ENCODE results near the gene KAT6B. TPM values are rescaled to one million over a fixed set of nuclear protein-coding genes. Genes with fewer than 3 reads are reported as not detected.

KAT6B gene
- total and polyA plus RNA-seq, 2 donors from 2014 or later, result 2.9 to 34.2 TPM

DNA sequence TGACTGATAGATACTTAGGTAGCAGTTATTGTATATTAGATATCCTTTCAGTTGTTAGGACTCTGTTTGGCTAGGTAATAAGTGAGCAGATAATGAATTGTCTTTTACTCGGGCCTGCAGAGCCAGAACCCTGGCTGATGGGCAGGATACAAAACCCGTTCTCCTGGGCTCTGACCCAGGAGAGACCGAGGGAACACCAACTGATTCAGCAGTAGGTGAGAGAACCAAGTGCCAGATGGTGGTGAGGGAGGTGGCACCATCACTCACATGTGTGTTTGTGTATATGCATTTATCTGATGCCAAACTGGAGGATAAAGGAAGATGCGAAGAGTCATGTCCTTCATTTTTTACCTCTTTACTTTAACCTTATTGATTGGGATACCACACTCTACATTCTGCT is 169.4 kb downstream of the KAT6B start:
- TF ChIP-seq, protein P1, sequence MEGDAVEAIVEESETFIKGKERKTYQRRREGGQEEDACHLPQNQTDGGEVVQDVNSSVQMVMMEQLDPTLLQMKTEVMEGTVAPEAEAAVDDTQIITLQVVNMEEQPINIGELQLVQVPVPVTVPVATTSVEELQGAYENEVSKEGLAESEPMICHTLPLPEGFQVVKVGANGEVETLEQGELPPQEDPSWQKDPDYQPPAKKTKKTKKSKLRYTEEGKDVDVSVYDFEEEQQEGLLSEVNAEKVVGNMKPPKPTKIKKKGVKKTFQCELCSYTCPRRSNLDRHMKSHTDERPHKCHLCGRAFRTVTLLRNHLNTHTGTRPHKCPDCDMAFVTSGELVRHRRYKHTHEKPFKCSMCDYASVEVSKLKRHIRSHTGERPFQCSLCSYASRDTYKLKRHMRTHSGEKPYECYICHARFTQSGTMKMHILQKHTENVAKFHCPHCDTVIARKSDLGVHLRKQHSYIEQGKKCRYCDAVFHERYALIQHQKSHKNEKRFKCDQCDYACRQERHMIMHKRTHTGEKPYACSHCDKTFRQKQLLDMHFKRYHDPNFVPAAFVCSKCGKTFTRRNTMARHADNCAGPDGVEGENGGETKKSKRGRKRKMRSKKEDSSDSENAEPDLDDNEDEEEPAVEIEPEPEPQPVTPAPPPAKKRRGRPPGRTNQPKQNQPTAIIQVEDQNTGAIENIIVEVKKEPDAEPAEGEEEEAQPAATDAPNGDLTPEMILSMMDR (IDR thresholded peaks at IDR 0.05; ENCODE audit: borderline replicate concordance, extremely low read depth, insufficient read depth), result no peak
- Histone ChIP-seq H3K9ac (ENCODE audit: low read length in 3 of 3) (no peak overlapping the region), H3K27me3 (ENCODE audit: control insufficient read depth, insufficient read depth, low read length) (no peaks in the 10 kb centered on the region), H3K4me1 (ENCODE audit: control insufficient read depth in 2 of 3, insufficient read depth in 2 of 3, low read depth in 1 of 3, low read length in 3 of 3) (no peaks in the 10 kb centered on the region), H3K9me3 (ENCODE audit: control insufficient read depth in 2 of 3, insufficient read depth in 1 of 3, low read length in 3 of 3) (no peaks in the 10 kb centered on the region), H3K4me3 (ENCODE audit: low read length in 3 of 3) (no peak overlapping the region), H3K36me3 (ENCODE audit: control insufficient read depth in 2 of 3, insufficient read depth in 3 of 3, low read length in 3 of 3) (peaks cover 5 to 8% (median 6%) of the 10 kb centered on the region in 3 donors), H3K27ac (ENCODE audit: low read depth in 2 of 2, low read length in 2 of 2) (no peak overlapping the region)
- intact Hi-C loops (cut with DNase I), result no loop called here
- DNase-seq (no peak), FAIRE-seq (no peak)

GRCh38 chr10:74997163-74997562 is 170.8 kb downstream of the KAT6B start:
- intact Hi-C loops (cut with DNase I), result no loop called here
- Histone ChIP-seq H3K9ac (ENCODE audit: low read length in 3 of 3) (no peak overlapping the region), H3K27ac (ENCODE audit: low read depth in 2 of 2, low read length in 2 of 2) (no peak overlapping the region), H3K4me3 (ENCODE audit: low read length in 3 of 3) (no peak overlapping the region), H3K27me3 (ENCODE audit: control insufficient read depth, insufficient read depth, low read length) (no peaks in the 10 kb centered on the region), H3K36me3 (ENCODE audit: control insufficient read depth in 2 of 3, insufficient read depth in 3 of 3, low read length in 3 of 3) (peaks cover 5 to 8% (median 6%) of the 10 kb centered on the region in 3 donors), H3K4me1 (ENCODE audit: control insufficient read depth in 2 of 3, insufficient read depth in 2 of 3, low read depth in 1 of 3, low read length in 3 of 3) (no peaks in the 10 kb centered on the region), H3K9me3 (ENCODE audit: control insufficient read depth in 2 of 3, insufficient read depth in 1 of 3, low read length in 3 of 3) (no peaks in the 10 kb centered on the region)
- FAIRE-seq (no peak), DNase-seq (no peak)
- TF ChIP-seq, protein P1 (IDR thresholded peaks at IDR 0.05; ENCODE audit: borderline replicate concordance, extremely low read depth, insufficient read depth), result no peak

GRCh38 chr10:75000748-75001321 is 174.4 kb downstream of the KAT6B start:
- FAIRE-seq (no peak), DNase-seq (no peak)
- intact Hi-C loops (cut with DNase I), result no loop called here
- H3K36me3 ChIP-seq (ENCODE audit: control insufficient read depth in 2 of 3, insufficient read depth in 3 of 3, low read length in 3 of 3), result peaks cover 0 to 5% (median 0%) of the 10 kb centered on the region in 3 donors
- no peak overlapping the region for H3K9ac ChIP-seq (ENCODE audit: low read length in 3 of 3)
- TF ChIP-seq, protein P1 (IDR thresholded peaks at IDR 0.05; ENCODE audit: borderline replicate concordance, extremely low read depth, insufficient read depth), result no peak
- H3K9me3 ChIP-seq (ENCODE audit: control insufficient read depth in 2 of 3, insufficient read depth in 1 of 3, low read length in 3 of 3), result no peaks in the 10 kb centered on the region
- no peaks in the 10 kb centered on the region for H3K4me1 ChIP-seq (ENCODE audit: control insufficient read depth in 2 of 3, insufficient read depth in 2 of 3, low read depth in 1 of 3, low read length in 3 of 3)
- no peaks in the 10 kb centered on the region for H3K27me3 ChIP-seq (ENCODE audit: control insufficient read depth, insufficient read depth, low read length)
- H3K4me3 ChIP-seq (ENCODE audit: low read length in 3 of 3), result no peak overlapping the region
- H3K27ac ChIP-seq (ENCODE audit: low read depth in 2 of 2, low read length in 2 of 2), result no peak overlapping the region
